Activated naive CD4-positive, alpha-beta T cell treated with anti-CD3 and anti-CD28 coated beads, Interleukin-2, amount 50 U/mL, for 16 hours (primary cell): ENCODE measurements around the gene ACER2.

Experiments
- DNase-seq: peaks from one replicate; pipeline ENCODE4 v3.0.0-alpha.2; 2020

The ACER2 gene

GRCh38 chr9:19456996-19457692 lies 48.3 kb downstream of the ACER2 start:
- peak; percentile 32 for DNase-seq

GRCh38 chr9:19457693-19458009 lies 48.8 kb downstream of the ACER2 start:
- no peak for DNase-seq

- DNase-seq = no peak
These were observed 51.4 kb downstream of the ACER2 start for GRCh38 chr9:19460243-19460642.

GRCh38 chr9:19461135-19461534 lies 52.3 kb downstream of the ACER2 start:
- DNase-seq = no peak

GRCh38 chr9:19464061-19464763 lies 55.4 kb downstream of the ACER2 start:
- no peak for DNase-seq

- DNase-seq = peak; percentile 75
These were observed 56.2 kb downstream of the ACER2 start for GRCh38 chr9:19464764-19465585.

GRCh38 chr9:19465586-19466279 lies 56.9 kb downstream of the ACER2 start:
- DNase-seq = no peak

- DNase-seq = no peak
These were observed 57.5 kb downstream of the ACER2 start for GRCh38 chr9:19466280-19466639.

GRCh38 chr9:19469271-19469670 lies 60.5 kb downstream of the ACER2 start:
- no peak for DNase-seq

- no peak for DNase-seq
These were observed 61.8 kb downstream of the ACER2 start for GRCh38 chr9:19470567-19470966.

- DNase-seq = no peak
These were observed 62.3 kb downstream of the ACER2 start for GRCh38 chr9:19470981-19471650.

GRCh38 chr9:19471737-19472648 lies 63.2 kb downstream of the ACER2 start:
- peak; percentile 56 for DNase-seq

GRCh38 chr9:19473605-19474004 lies 64.8 kb downstream of the ACER2 start:
- DNase-seq = no peak

GRCh38 chr9:19479874-19480273 lies 71.1 kb downstream of the ACER2 start:
- no peak for DNase-seq

- no peak for DNase-seq
These were observed 71.5 kb downstream of the ACER2 start for GRCh38 chr9:19480345-19480744.

GRCh38 chr9:19481121-19481870 lies 72.5 kb downstream of the ACER2 start:
- DNase-seq = no peak

GRCh38 chr9:19481971-19482404 lies 73.2 kb downstream of the ACER2 start:
- no peak for DNase-seq

GRCh38 chr9:19484699-19485098 lies 75.9 kb downstream of the ACER2 start:
- DNase-seq = no peak

- no peak for DNase-seq
These were observed 76.4 kb downstream of the ACER2 start for GRCh38 chr9:19485193-19485592.

GRCh38 chr9:19486803-19487202 lies 78.0 kb downstream of the ACER2 start:
- no peak for DNase-seq

GRCh38 chr9:19488721-19489120 lies 79.9 kb downstream of the ACER2 start:
- DNase-seq = no peak
